ENCODE results near the gene SLC34A1. TPM values are rescaled to one million over a fixed set of nuclear protein-coding genes. Genes with fewer than 3 reads are reported as not detected.

SLC34A1 gene
- total and polyA plus RNA-seq, 4 donors, result 0.23 to 1.0 (median 0.47) TPM

- WGBS, result 96% methylated on average over 20 of the region's 20 CpGs
- no peak overlapping the region for H3K9ac ChIP-seq (ENCODE audit: low read depth in 1 of 2, low read length in 2 of 2)
- TF ChIP-seq NR2F2 (IDR thresholded peaks at IDR 0.05) (no peak), JUND (IDR thresholded peaks at IDR 0.05) (no peak), ZBTB33 (IDR thresholded peaks at IDR 0.05) (no peak), FOXA1 (IDR thresholded peaks at IDR 0.05) (no peak), RXRA (IDR thresholded peaks at IDR 0.05) (no peak), HNF4G (IDR thresholded peaks at IDR 0.05) (no peak), FOXA2 (IDR thresholded peaks at IDR 0.05) (no peak), YY1 (IDR thresholded peaks at IDR 0.05) (no peak), SP1 (IDR thresholded peaks at IDR 0.05) (no peak), RAD21 (IDR thresholded peaks at IDR 0.05) (no peak), TAF1 (conservative IDR thresholded peaks at IDR 0.05) (no peak), HNF4A (conservative IDR thresholded peaks at IDR 0.05) (no peak)
- TF ChIP-seq, protein P1, sequence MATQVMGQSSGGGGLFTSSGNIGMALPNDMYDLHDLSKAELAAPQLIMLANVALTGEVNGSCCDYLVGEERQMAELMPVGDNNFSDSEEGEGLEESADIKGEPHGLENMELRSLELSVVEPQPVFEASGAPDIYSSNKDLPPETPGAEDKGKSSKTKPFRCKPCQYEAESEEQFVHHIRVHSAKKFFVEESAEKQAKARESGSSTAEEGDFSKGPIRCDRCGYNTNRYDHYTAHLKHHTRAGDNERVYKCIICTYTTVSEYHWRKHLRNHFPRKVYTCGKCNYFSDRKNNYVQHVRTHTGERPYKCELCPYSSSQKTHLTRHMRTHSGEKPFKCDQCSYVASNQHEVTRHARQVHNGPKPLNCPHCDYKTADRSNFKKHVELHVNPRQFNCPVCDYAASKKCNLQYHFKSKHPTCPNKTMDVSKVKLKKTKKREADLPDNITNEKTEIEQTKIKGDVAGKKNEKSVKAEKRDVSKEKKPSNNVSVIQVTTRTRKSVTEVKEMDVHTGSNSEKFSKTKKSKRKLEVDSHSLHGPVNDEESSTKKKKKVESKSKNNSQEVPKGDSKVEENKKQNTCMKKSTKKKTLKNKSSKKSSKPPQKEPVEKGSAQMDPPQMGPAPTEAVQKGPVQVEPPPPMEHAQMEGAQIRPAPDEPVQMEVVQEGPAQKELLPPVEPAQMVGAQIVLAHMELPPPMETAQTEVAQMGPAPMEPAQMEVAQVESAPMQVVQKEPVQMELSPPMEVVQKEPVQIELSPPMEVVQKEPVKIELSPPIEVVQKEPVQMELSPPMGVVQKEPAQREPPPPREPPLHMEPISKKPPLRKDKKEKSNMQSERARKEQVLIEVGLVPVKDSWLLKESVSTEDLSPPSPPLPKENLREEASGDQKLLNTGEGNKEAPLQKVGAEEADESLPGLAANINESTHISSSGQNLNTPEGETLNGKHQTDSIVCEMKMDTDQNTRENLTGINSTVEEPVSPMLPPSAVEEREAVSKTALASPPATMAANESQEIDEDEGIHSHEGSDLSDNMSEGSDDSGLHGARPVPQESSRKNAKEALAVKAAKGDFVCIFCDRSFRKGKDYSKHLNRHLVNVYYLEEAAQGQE (IDR thresholded peaks at IDR 0.05), result no peak
- DNase-seq (ENCODE audit: low spot score), result no peak
- no peaks in the 10 kb centered on the region for H3K27me3 ChIP-seq (ENCODE audit: control insufficient read depth in 4 of 4, insufficient read depth in 4 of 4, low read length in 3 of 4)
- H3K4me1 ChIP-seq (ENCODE audit: control insufficient read depth in 4 of 4, insufficient read depth in 4 of 4, low read length in 3 of 4), result peaks cover 5 to 12% (median 6%) of the 10 kb centered on the region in 4 donors
- H3K27ac ChIP-seq (ENCODE audit: low read depth in 1 of 2, low read length in 2 of 2), result no peak overlapping the region
- no peak overlapping the region for H3K4me3 ChIP-seq (ENCODE audit: low read depth in 1 of 3, low read length in 3 of 3)
- H3K36me3 ChIP-seq (ENCODE audit: control insufficient read depth in 4 of 4, insufficient read depth in 3 of 4, low read depth in 1 of 4, low read length in 3 of 4), result peaks cover 2 to 11% (median 6%) of the 10 kb centered on the region in 4 donors
- H3K9me3 ChIP-seq (ENCODE audit: control insufficient read depth in 4 of 4, low read length in 3 of 4), result no peaks in the 10 kb centered on the region
These were observed 58.0 kb downstream of the SLC34A1 start for GRCh38 chr5:177442066-177442826.

DNA sequence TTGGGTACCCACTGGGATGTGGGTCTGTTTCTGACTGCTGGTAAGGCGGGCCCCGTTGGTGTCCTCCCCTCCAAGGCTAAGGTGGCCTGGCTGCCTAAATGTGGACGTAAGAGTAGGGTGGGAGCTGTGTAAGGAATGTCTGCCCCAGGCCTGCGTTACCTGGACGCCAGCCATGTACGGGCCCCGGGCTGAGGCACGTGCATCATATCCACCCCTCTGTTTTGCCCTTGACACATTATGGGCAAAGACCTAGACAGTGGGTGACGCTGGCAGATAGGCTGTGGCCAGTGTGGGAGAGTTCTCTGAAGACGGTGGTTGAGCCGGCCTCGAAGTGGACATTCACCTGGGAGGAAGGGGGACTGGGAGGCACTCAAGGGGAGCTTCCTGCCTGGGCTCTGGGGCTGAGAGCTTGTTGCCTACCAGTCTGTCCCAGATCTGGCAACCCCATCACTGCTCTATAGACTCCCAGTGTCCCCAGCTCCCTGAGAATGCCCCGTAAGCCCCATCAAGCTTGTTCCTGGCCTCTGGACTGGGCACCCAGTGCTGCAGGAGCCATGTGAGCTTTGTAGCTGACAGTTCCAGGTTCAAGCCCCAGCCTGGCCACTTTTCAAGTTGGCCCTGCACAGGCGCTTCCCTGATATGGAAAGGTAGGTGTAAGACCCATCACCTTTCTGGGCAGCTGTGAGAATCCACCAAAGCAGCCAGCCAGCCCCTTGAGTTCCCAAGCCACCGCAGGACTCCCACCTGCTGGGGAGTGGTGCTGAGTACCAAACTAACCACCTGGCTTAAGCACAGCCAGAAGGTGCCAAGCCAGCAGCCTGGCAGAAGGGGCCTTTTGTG lies 59.1 kb downstream of the SLC34A1 start:
- peaks cover 5 to 18% (median 9%) of the 10 kb centered on the region in 4 donors for H3K4me1 ChIP-seq (ENCODE audit: control insufficient read depth in 4 of 4, insufficient read depth in 4 of 4, low read length in 3 of 4)
- H3K27ac ChIP-seq (ENCODE audit: low read depth in 1 of 2, low read length in 2 of 2), result no peak overlapping the region
- no peak overlapping the region for H3K9ac ChIP-seq (ENCODE audit: low read depth in 1 of 2, low read length in 2 of 2)
- TF ChIP-seq RXRA (IDR thresholded peaks at IDR 0.05) (no peak), EGR1 (IDR thresholded peaks at IDR 0.05; ENCODE audit: low read depth in 2 of 2) (no peak), FOXA2 (IDR thresholded peaks at IDR 0.05) (no peak), YY1 (IDR thresholded peaks at IDR 0.05) (no peak), NR2F2 (IDR thresholded peaks at IDR 0.05) (no peak)
- TF ChIP-seq, protein P2, sequence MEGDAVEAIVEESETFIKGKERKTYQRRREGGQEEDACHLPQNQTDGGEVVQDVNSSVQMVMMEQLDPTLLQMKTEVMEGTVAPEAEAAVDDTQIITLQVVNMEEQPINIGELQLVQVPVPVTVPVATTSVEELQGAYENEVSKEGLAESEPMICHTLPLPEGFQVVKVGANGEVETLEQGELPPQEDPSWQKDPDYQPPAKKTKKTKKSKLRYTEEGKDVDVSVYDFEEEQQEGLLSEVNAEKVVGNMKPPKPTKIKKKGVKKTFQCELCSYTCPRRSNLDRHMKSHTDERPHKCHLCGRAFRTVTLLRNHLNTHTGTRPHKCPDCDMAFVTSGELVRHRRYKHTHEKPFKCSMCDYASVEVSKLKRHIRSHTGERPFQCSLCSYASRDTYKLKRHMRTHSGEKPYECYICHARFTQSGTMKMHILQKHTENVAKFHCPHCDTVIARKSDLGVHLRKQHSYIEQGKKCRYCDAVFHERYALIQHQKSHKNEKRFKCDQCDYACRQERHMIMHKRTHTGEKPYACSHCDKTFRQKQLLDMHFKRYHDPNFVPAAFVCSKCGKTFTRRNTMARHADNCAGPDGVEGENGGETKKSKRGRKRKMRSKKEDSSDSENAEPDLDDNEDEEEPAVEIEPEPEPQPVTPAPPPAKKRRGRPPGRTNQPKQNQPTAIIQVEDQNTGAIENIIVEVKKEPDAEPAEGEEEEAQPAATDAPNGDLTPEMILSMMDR (IDR thresholded peaks at IDR 0.05; ENCODE audit: low read depth, low read length, missing input control), result no peak
- DNase-seq (ENCODE audit: low spot score), result no peak
- peaks cover 0 to 7% (median under 1%) of the 10 kb centered on the region in 4 donors for H3K36me3 ChIP-seq (ENCODE audit: control insufficient read depth in 4 of 4, insufficient read depth in 3 of 4, low read depth in 1 of 4, low read length in 3 of 4)
- H3K4me3 ChIP-seq (ENCODE audit: low read depth in 1 of 3, low read length in 3 of 3), result no peak overlapping the region
- no peaks in the 10 kb centered on the region for H3K27me3 ChIP-seq (ENCODE audit: control insufficient read depth in 4 of 4, insufficient read depth in 4 of 4, low read length in 3 of 4)
- no peaks in the 10 kb centered on the region for H3K9me3 ChIP-seq (ENCODE audit: control insufficient read depth in 4 of 4, low read length in 3 of 4)
- WGBS, result 93% methylated on average over 15 of the region's 15 CpGs
